GM12878 (cell line): ENCODE measurements around the gene CYP1A1. TPM values are rescaled to one million over a fixed set of nuclear protein-coding genes. Genes with fewer than 3 reads are reported as not detected.

ENCODE experiments used
- ATAC-seq: fragments of 200-7000 bp; cut with Tn5 transposase; 3 replicates; pipeline ENCODE4 v1.9.1; 2020; ENCODE audit warnings: mild to moderate bottlenecking, moderate library complexity
- BruUV-seq: library from RNA; stranded (reverse); fragments of 400-500 nt; replicated peaks from 2 replicates; lab custom pipeline; 2021; lab: Mats Ljungman, UMichigan
- CTCF ChIA-PET: fragments of 300-600 bp; sonication (Branson Sonifier 250); formaldehyde crosslinking; extraction: SDS; loops from one replicate; lab custom pipeline; 2021; ENCODE audit warnings: inconsistent platforms; lab: Yijun Ruan, JAX
- POLR2A ChIA-PET: fragments of 350-600 bp; formaldehyde crosslinking; extraction: SDS; loops from one replicate; lab custom pipeline; 2021; ENCODE audit warnings: inconsistent platforms; lab: Charles Lee
- RAD21 ChIA-PET: fragments of 300-600 bp; sonication (Branson Sonifier 250); formaldehyde crosslinking; loops from one replicate; lab custom pipeline; 2023; ENCODE audit warnings: antibody characterized with exemption; ENCODE audit not compliant: unreplicated experiment; lab: Charles Lee
- SMC1A ChIA-PET: fragments of 300-600 bp; sonication (Branson Sonifier 250); formaldehyde crosslinking; loops from one replicate; lab custom pipeline; 2023; ENCODE audit not compliant: unreplicated experiment, uncharacterized antibody; lab: Charles Lee
- DNase-seq: peaks from one replicate; pipeline ENCODE4 v3.0.0-alpha.2; 2011; ENCODE audit warnings: low read depth, low spot score
- FAIRE-seq: peaks from 3 replicates; lab custom pipeline; 2011; peaks lifted over from hg19 to GRCh38; lab: Jason Lieb, UNC
- H2AFZ ChIP-seq: 2 replicates; pipeline ENCODE4 v1.6.0; 2011; ENCODE audit warnings: low read depth, low read length, control low read depth; ENCODE audit not compliant: control insufficient read depth
- H3K27ac ChIP-seq: 2 replicates; pipeline ENCODE4 v1.5.1; 2011; ENCODE audit warnings: control low read depth; ENCODE audit not compliant: control insufficient read depth, insufficient read depth
- H3K27me3 ChIP-seq, 2 experiments: replicated peaks in 1 of 2; 2 replicates each; pipeline versions ENCODE4 v1.6.0 to v1.6.1; 2011; ENCODE audit warnings: low read length in 1 of 2; ENCODE audit not compliant: control insufficient read depth in 2 of 2, insufficient read depth in 2 of 2
- H3K36me3 ChIP-seq, 2 experiments: 2 replicates each; pipeline ENCODE4 v1.5.1; 2011; ENCODE audit warnings: low read length in 1 of 2; ENCODE audit not compliant: control insufficient read depth in 2 of 2, insufficient read depth in 2 of 2
- H3K4me1 ChIP-seq: 2 replicates; pipeline ENCODE4 v1.6.1; 2011; ENCODE audit warnings: mild to moderate bottlenecking, low read length, moderate library complexity, mixed read lengths; ENCODE audit not compliant: control insufficient read depth, insufficient read depth
- H3K4me2 ChIP-seq: 2 replicates; pipeline ENCODE4 v1.6.0; 2011; ENCODE audit warnings: control low read depth; ENCODE audit not compliant: control insufficient read depth, insufficient read depth
- H3K4me3 ChIP-seq: fragments of 200-600 bp; sonication (generic); 2 replicates; pipeline ENCODE4 v1.5.1; 2016
- H3K79me2 ChIP-seq: 2 replicates; pipeline ENCODE4 v1.6.0; 2011; ENCODE audit warnings: low read length; ENCODE audit not compliant: control insufficient read depth, insufficient read depth
- H3K9ac ChIP-seq: 2 replicates; pipeline ENCODE4 v1.8.0; 2011; ENCODE audit warnings: low read length, control low read depth, mixed read lengths; ENCODE audit not compliant: control insufficient read depth, insufficient read depth
- H3K9me3 ChIP-seq: replicated peaks from 3 replicates; pipeline ENCODE4 v1.5.1; 2011; ENCODE audit warnings: mild to moderate bottlenecking, low read length; ENCODE audit not compliant: control insufficient read depth, insufficient read depth
- H4K20me1 ChIP-seq: 2 replicates; pipeline ENCODE4 v1.6.0; 2011; ENCODE audit not compliant: control insufficient read depth, insufficient read depth
- BRCA1 ChIP-seq: IDR thresholded peaks from 2 replicates; pipeline ENCODE4 v1.6.1; 2011; ENCODE audit warnings: low read depth, low read length, improper control_type of control experiment
- CREB1 ChIP-seq: IDR thresholded peaks from 2 replicates; pipeline ENCODE4 v1.6.1; 2012; ENCODE audit warnings: low read depth, mild to moderate bottlenecking, inconsistent platforms
- NBN ChIP-seq: fragments of 450-650 bp; IDR thresholded peaks from 2 replicates; pipeline ENCODE4 v1.6.1; 2016
- NFIC ChIP-seq: IDR thresholded peaks from 2 replicates; pipeline ENCODE4 v1.6.1; 2012; ENCODE audit warnings: low read depth, mild to moderate bottlenecking, inconsistent platforms, low read length, moderate library complexity
- ZBTB11 ChIP-seq: fragments of 450-650 bp; formaldehyde crosslinking; IDR thresholded peaks from 2 replicates; pipeline ENCODE4 v1.5.0; 2022; ENCODE audit warnings: mild to moderate bottlenecking, missing genetic modification characterization
- ZNF384 ChIP-seq: IDR thresholded peaks from 2 replicates; pipeline ENCODE4 v1.6.1; 2012; ENCODE audit warnings: low read depth, mild to moderate bottlenecking, low read length, improper control_type of control experiment, borderline replicate concordance
- WGBS: methylation state at CpG from one replicate; pipeline ENCODE4 v1.1.6; 2016; ENCODE audit warnings: low lambda C conversion rate; ENCODE audit not compliant: insufficient replicate concordance, insufficient coverage; ENCODE audit errors: missing lambda C conversion rate; 5-methylcytosine and 5-hydroxymethylcytosine counted together
- in situ Hi-C: fragments of 300-500 bp; cut with MboI; formaldehyde crosslinking; loops from 9 replicates; pipeline ENCODE4 v1.14.3; 2018; ENCODE audit warnings: mixed read lengths
- intact Hi-C: fragments of 100-400 bp; cut with micrococcal nuclease; formaldehyde crosslinking; loops from one replicate; pipeline ENCODE4 v1.14.2; 2022; ENCODE audit not compliant: unreplicated experiment
- polyA plus RNA-seq, 11 experiments: library from polyadenylated mRNA; depleted of rRNA in 4 of 11; unstranded in 6 of 11; stranded (reverse) in 5 of 11; fragments of >200 nt; fragmentation: Nextera tagmentation in 4 of 11; fragmentation: Illumina TruSeq in 1 of 11; extraction: Ambion mirVana in 4 of 11; extraction: Trizol in 1 of 11; gene quantifications; 1 replicate in 1 of 11; 2 replicates in 10 of 11; pipeline versions ENCODE4 v1.2.1 to v1.2.3, GENCODE V29; 2011 to 2016; ENCODE audit warnings: inconsistent platforms in 2 of 11, missing spikeins in 2 of 11, low read depth in 1 of 11
- total RNA-seq, 4 experiments: library from RNA; depleted of rRNA in 3 of 4; stranded (reverse); fragments of >200 nt in 3 of 4; fragmentation: Illumina TruSeq in 1 of 4; extraction: Trizol in 1 of 4; gene quantifications; 2 replicates each; pipeline versions ENCODE4 v1.2.1 to v1.2.3, GENCODE V29; 2013 to 2021
- TF ChIP-seq, protein P1 (sequence below): fragments of 450-650 bp; IDR thresholded peaks from 2 replicates; pipeline ENCODE4 v1.6.1; 2018; ENCODE audit warnings: mild to moderate bottlenecking, low read depth, moderate library complexity; ENCODE audit not compliant: partially characterized antibody
- TF ChIP-seq, protein P2 (sequence below): IDR thresholded peaks from 2 replicates; pipeline ENCODE4 v1.6.1; 2011; ENCODE audit warnings: low read depth, low read length, improper control_type of control experiment, borderline replicate concordance

The CYP1A1 gene
- total and polyA plus RNA-seq, 10 of the 15 experiments (the other 5 are each of a cell fraction or from before 2014, with no cell fraction given): 0.04 to 0.71 (median 0.07) TPM; not detected in 4

DNA sequence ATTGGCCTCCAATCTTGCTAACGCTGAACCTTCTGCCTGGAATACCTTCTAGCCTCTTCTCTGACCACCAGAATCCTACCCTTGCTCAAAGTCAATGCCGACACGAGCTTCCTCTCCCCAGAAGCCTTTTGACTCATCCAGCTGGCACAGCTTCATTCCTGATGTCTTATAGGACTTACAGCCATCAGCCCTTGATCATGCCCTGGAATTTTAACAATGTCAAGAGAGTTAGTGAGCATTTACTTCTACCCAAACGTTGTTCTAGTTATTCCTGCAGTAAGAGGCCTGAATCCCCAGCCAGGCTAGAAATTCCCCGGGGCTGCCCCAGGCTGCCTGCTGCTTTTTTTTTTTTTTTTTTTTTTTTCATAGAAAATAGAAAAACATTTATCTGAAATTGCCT, 27.2 kb upstream of the CYP1A1 start:
- in situ Hi-C loops (no loop called here), intact Hi-C loops (no loop called here)
- no peaks in the 10 kb centered on the region for H3K36me3 ChIP-seq
- no peak for FAIRE-seq
- WGBS: 16% methylated on average over 5 of the region's 5 CpGs
- TF ChIP-seq NBN: no peak
- peak; percentile 39; the same call in 1 of the 2 replicates for TF ChIP-seq ZNF384
- H3K4me2 ChIP-seq: no peak overlapping the region
- ChIA-PET CTCF (interaction anchor here (1.1 kb wide), 1 partner anchor 117 kb away, joined by 3 read pairs; no protein-coding TSS in a partner anchor), RAD21 (no interaction called here), POLR2A (no interaction called here), SMC1A (no interaction called here)
- H3K4me3 ChIP-seq: no peak overlapping the region
- DNase-seq: no peak
- no peaks in the 10 kb centered on the region for H3K79me2 ChIP-seq
- H3K9ac ChIP-seq: no peak overlapping the region
- no peaks in the 10 kb centered on the region for H4K20me1 ChIP-seq
- no peaks in the 10 kb centered on the region for H3K4me1 ChIP-seq
- no TSS peak for BruUV-seq
- no peak overlapping the region for H2AFZ ChIP-seq
- no peak overlapping the region for H3K27ac ChIP-seq
- H3K27me3 ChIP-seq: no peaks in the 10 kb centered on the region
- H3K9me3 ChIP-seq: no peaks in the 10 kb centered on the region
- ATAC-seq: no peak

GRCh38 chr15:74752011-74752410, 26.7 kb upstream of the CYP1A1 start:
- ATAC-seq: no peak
- no TSS peak for BruUV-seq
- H4K20me1 ChIP-seq: no peaks in the 10 kb centered on the region
- CTCF ChIA-PET: interaction anchor here (1.0 to 1.1 kb wide), 2 partner anchors 117 to 132 kb away, joined by 3 read pairs; no protein-coding TSS in a partner anchor
- H3K9me3 ChIP-seq: no peaks in the 10 kb centered on the region
- no peak overlapping the region for H3K9ac ChIP-seq
- no peak overlapping the region for H3K4me2 ChIP-seq
- H3K27me3 ChIP-seq: no peaks in the 10 kb centered on the region
- H3K4me1 ChIP-seq: no peaks in the 10 kb centered on the region
- WGBS: 44% methylated on average over 5 of the region's 8 CpGs
- H3K4me3 ChIP-seq: no peak overlapping the region
- POLR2A ChIA-PET: no interaction called here
- FAIRE-seq: no peak
- RAD21 ChIA-PET: no interaction called here
- SMC1A ChIA-PET: no interaction called here
- H3K79me2 ChIP-seq: no peaks in the 10 kb centered on the region
- intact Hi-C loops (no loop called here), in situ Hi-C loops (no loop called here)
- H3K27ac ChIP-seq: no peak overlapping the region
- no peaks in the 10 kb centered on the region for H3K36me3 ChIP-seq
- no peak overlapping the region for H2AFZ ChIP-seq
- no peak for DNase-seq
- TF ChIP-seq CREB1 (no peak), BRCA1 (no peak), NFIC (no peak), ZBTB11 (no peak)
- TF ChIP-seq, protein P1, sequence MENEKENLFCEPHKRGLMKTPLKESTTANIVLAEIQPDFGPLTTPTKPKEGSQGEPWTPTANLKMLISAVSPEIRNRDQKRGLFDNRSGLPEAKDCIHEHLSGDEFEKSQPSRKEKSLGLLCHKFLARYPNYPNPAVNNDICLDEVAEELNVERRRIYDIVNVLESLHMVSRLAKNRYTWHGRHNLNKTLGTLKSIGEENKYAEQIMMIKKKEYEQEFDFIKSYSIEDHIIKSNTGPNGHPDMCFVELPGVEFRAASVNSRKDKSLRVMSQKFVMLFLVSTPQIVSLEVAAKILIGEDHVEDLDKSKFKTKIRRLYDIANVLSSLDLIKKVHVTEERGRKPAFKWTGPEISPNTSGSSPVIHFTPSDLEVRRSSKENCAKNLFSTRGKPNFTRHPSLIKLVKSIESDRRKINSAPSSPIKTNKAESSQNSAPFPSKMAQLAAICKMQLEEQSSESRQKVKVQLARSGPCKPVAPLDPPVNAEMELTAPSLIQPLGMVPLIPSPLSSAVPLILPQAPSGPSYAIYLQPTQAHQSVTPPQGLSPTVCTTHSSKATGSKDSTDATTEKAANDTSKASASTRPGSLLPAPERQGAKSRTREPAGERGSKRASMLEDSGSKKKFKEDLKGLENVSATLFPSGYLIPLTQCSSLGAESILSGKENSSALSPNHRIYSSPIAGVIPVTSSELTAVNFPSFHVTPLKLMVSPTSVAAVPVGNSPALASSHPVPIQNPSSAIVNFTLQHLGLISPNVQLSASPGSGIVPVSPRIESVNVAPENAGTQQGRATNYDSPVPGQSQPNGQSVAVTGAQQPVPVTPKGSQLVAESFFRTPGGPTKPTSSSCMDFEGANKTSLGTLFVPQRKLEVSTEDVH: no peak
- TF ChIP-seq, protein P2, sequence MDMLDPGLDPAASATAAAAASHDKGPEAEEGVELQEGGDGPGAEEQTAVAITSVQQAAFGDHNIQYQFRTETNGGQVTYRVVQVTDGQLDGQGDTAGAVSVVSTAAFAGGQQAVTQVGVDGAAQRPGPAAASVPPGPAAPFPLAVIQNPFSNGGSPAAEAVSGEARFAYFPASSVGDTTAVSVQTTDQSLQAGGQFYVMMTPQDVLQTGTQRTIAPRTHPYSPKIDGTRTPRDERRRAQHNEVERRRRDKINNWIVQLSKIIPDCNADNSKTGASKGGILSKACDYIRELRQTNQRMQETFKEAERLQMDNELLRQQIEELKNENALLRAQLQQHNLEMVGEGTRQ: no peak
